ENCODE results near the gene KIAA1614. TPM values are rescaled to one million over a fixed set of nuclear protein-coding genes. Genes with fewer than 3 reads are reported as not detected.

KIAA1614 gene
- total RNA-seq, 3 donors from 2014 or later: 0.10 to 0.16 (median 0.11) TPM

- Mint-ChIP-seq H3K4me3 (no peak overlapping the region), H3K36me3 (ENCODE audit: insufficient read depth) (no peaks in the 10 kb centered on the region), H3K4me1 (ENCODE audit: low read depth) (no peaks in the 10 kb centered on the region), H3K27me3 (ENCODE audit: low read depth) (no peaks in the 10 kb centered on the region), H3K9me3 (no peaks in the 10 kb centered on the region)
- DNase-seq (no peak), ATAC-seq (peak in 1 of 2 donors; percentile 62)
Observed at GRCh38 chr1:180926164-180926981, 13.7 kb downstream of the KIAA1614 start.

GRCh38 chr1:180927348-180927747 is 14.7 kb downstream of the KIAA1614 start:
- H3K4me1 Mint-ChIP-seq (ENCODE audit: low read depth): no peaks in the 10 kb centered on the region
- no peaks in the 10 kb centered on the region for H3K9me3 Mint-ChIP-seq
- no peaks in the 10 kb centered on the region for H3K36me3 Mint-ChIP-seq (ENCODE audit: insufficient read depth)
- no peak overlapping the region for H3K4me3 Mint-ChIP-seq
- no peaks in the 10 kb centered on the region for H3K27me3 Mint-ChIP-seq (ENCODE audit: low read depth)
- no peak for DNase-seq
- ATAC-seq: no peak

- H3K27me3 Mint-ChIP-seq (ENCODE audit: low read depth): no peaks in the 10 kb centered on the region
- DNase-seq: no peak
- H3K4me1 Mint-ChIP-seq (ENCODE audit: low read depth): no peaks in the 10 kb centered on the region
- no peak overlapping the region for H3K4me3 Mint-ChIP-seq
- no peaks in the 10 kb centered on the region for H3K9me3 Mint-ChIP-seq
- ATAC-seq: no peak
- no peaks in the 10 kb centered on the region for H3K36me3 Mint-ChIP-seq (ENCODE audit: insufficient read depth)
Observed at GRCh38 chr1:180927841-180928240, 15.1 kb downstream of the KIAA1614 start.

GRCh38 chr1:180928331-180929230 is 15.9 kb downstream of the KIAA1614 start:
- no peak overlapping the region for H3K4me3 Mint-ChIP-seq
- H3K4me1 Mint-ChIP-seq (ENCODE audit: low read depth): no peaks in the 10 kb centered on the region
- no peaks in the 10 kb centered on the region for H3K36me3 Mint-ChIP-seq (ENCODE audit: insufficient read depth)
- DNase-seq (no peak), ATAC-seq (no peak)
- H3K9me3 Mint-ChIP-seq: no peaks in the 10 kb centered on the region
- H3K27me3 Mint-ChIP-seq (ENCODE audit: low read depth): no peaks in the 10 kb centered on the region

- H3K36me3 Mint-ChIP-seq (ENCODE audit: insufficient read depth): no peaks in the 10 kb centered on the region
Observed at GRCh38 chr1:180929389-180929788, 16.7 kb downstream of the KIAA1614 start.

GRCh38 chr1:180930687-180931086 is 18.0 kb downstream of the KIAA1614 start:
- no peak for ATAC-seq
- no peaks in the 10 kb centered on the region for H3K36me3 Mint-ChIP-seq (ENCODE audit: insufficient read depth)
- no peaks in the 10 kb centered on the region for H3K9me3 Mint-ChIP-seq
- H3K4me3 Mint-ChIP-seq: no peak overlapping the region
- DNase-seq: no peak
- H3K27me3 Mint-ChIP-seq (ENCODE audit: low read depth): no peaks in the 10 kb centered on the region
- H3K4me1 Mint-ChIP-seq (ENCODE audit: low read depth): peaks cover 3% of the 10 kb centered on the region

More at GRCh38 chr1:180929389-180929788, 16.7 kb downstream of the KIAA1614 start:
- DNase-seq (no peak), ATAC-seq (no peak)
- Mint-ChIP-seq H3K9me3 (no peaks in the 10 kb centered on the region), H3K27me3 (ENCODE audit: low read depth) (no peaks in the 10 kb centered on the region), H3K4me1 (ENCODE audit: low read depth) (no peaks in the 10 kb centered on the region), H3K4me3 (no peak overlapping the region)

- no peak overlapping the region for H3K4me3 Mint-ChIP-seq
- ATAC-seq: no peak
Observed at GRCh38 chr1:180931529-180931928, 18.8 kb downstream of the KIAA1614 start.

GRCh38 chr1:180932378-180932777 is 19.7 kb downstream of the KIAA1614 start:
- DNase-seq (no peak), ATAC-seq (no peak)
- Mint-ChIP-seq H3K36me3 (ENCODE audit: insufficient read depth) (no peaks in the 10 kb centered on the region), H3K4me1 (ENCODE audit: low read depth) (peaks cover 3% of the 10 kb centered on the region), H3K27me3 (ENCODE audit: low read depth) (no peaks in the 10 kb centered on the region), H3K4me3 (no peak overlapping the region), H3K9me3 (no peaks in the 10 kb centered on the region)

More at GRCh38 chr1:180931529-180931928, 18.8 kb downstream of the KIAA1614 start:
- Mint-ChIP-seq H3K4me1 (ENCODE audit: low read depth) (peaks cover 3% of the 10 kb centered on the region), H3K9me3 (no peaks in the 10 kb centered on the region), H3K27me3 (ENCODE audit: low read depth) (no peaks in the 10 kb centered on the region), H3K36me3 (ENCODE audit: insufficient read depth) (no peaks in the 10 kb centered on the region)
- DNase-seq: no peak

GRCh38 chr1:180933141-180933540 is 20.4 kb downstream of the KIAA1614 start:
- DNase-seq (no peak), ATAC-seq (no peak)
- no peaks in the 10 kb centered on the region for H3K36me3 Mint-ChIP-seq (ENCODE audit: insufficient read depth)
- peaks cover 3% of the 10 kb centered on the region for H3K4me1 Mint-ChIP-seq (ENCODE audit: low read depth)
- no peaks in the 10 kb centered on the region for H3K27me3 Mint-ChIP-seq (ENCODE audit: low read depth)
- H3K9me3 Mint-ChIP-seq: no peaks in the 10 kb centered on the region
- no peak overlapping the region for H3K4me3 Mint-ChIP-seq

GRCh38 chr1:180934563-180934962 is 21.9 kb downstream of the KIAA1614 start:
- Mint-ChIP-seq H3K4me1 (ENCODE audit: low read depth) (peaks cover 3% of the 10 kb centered on the region), H3K36me3 (ENCODE audit: insufficient read depth) (no peaks in the 10 kb centered on the region), H3K9me3 (no peaks in the 10 kb centered on the region), H3K4me3 (no peak overlapping the region), H3K27me3 (ENCODE audit: low read depth) (no peaks in the 10 kb centered on the region)
- ATAC-seq (no peak), DNase-seq (no peak)

- peaks cover 3% of the 10 kb centered on the region for H3K4me1 Mint-ChIP-seq (ENCODE audit: low read depth)
- H3K36me3 Mint-ChIP-seq (ENCODE audit: insufficient read depth): no peaks in the 10 kb centered on the region
- no peak overlapping the region for H3K4me3 Mint-ChIP-seq
- DNase-seq (no peak), ATAC-seq (no peak)
- no peaks in the 10 kb centered on the region for H3K9me3 Mint-ChIP-seq
- no peaks in the 10 kb centered on the region for H3K27me3 Mint-ChIP-seq (ENCODE audit: low read depth)
Observed at GRCh38 chr1:180935326-180936109, 22.8 kb downstream of the KIAA1614 start.

GRCh38 chr1:180936110-180937011 is 23.7 kb downstream of the KIAA1614 start:
- no peaks in the 10 kb centered on the region for H3K36me3 Mint-ChIP-seq (ENCODE audit: insufficient read depth)
- no peaks in the 10 kb centered on the region for H3K27me3 Mint-ChIP-seq (ENCODE audit: low read depth)
- DNase-seq (no peak), ATAC-seq (no peak)
- H3K9me3 Mint-ChIP-seq: no peaks in the 10 kb centered on the region
- H3K4me1 Mint-ChIP-seq (ENCODE audit: low read depth): peaks cover 3% of the 10 kb centered on the region
- H3K4me3 Mint-ChIP-seq: no peak overlapping the region

- ATAC-seq: no peak
Observed at GRCh38 chr1:180937012-180937372, 24.3 kb downstream of the KIAA1614 start.

More at GRCh38 chr1:180937012-180937372, 24.3 kb downstream of the KIAA1614 start:
- Mint-ChIP-seq H3K4me3 (no peak overlapping the region), H3K4me1 (ENCODE audit: low read depth) (peaks cover 3% of the 10 kb centered on the region), H3K36me3 (ENCODE audit: insufficient read depth) (no peaks in the 10 kb centered on the region), H3K27me3 (ENCODE audit: low read depth) (no peaks in the 10 kb centered on the region), H3K9me3 (no peaks in the 10 kb centered on the region)
- no peak for DNase-seq
